ENCODE data around the gene AHCTF1. TPM values are rescaled to one million over a fixed set of nuclear protein-coding genes. Genes with fewer than 3 reads are reported as not detected.
"Not testable (repeated sequence)": the region's sequence is repeated elsewhere in the genome, so short reads cannot be mapped to it uniquely, and the experiment has no call there.

The AHCTF1 gene
- total RNA-seq, 1 donor from 2014 or later: 44.0 TPM

GRCh38 chr1:246856371-246856770 is 75.4 kb downstream of the AHCTF1 start:
- Histone ChIP-seq H3K79me2 (ENCODE audit: insufficient read depth, low read length) (peaks cover 2% of the 10 kb centered on the region), H3K4me3 (ENCODE audit: insufficient read depth, low read depth, low read length) (no peak overlapping the region), H3K27ac (ENCODE audit: low read depth, low read length) (no peak overlapping the region), H4K20me1 (ENCODE audit: insufficient read depth, low read length) (no peaks in the 10 kb centered on the region), H3K9me3 (ENCODE audit: insufficient read depth, low read depth, low read length) (no peaks in the 10 kb centered on the region), H3K36me3 (ENCODE audit: insufficient read depth, low read length) (peaks cover 63% of the 10 kb centered on the region), H3K9ac (ENCODE audit: low read length) (no peak overlapping the region), H2AFZ (ENCODE audit: low read depth, low read length) (no peak overlapping the region), H3K27me3 (ENCODE audit: insufficient read depth, low read length) (no peaks in the 10 kb centered on the region), H3K4me2 (ENCODE audit: low read length) (no peak overlapping the region), H3K4me1 (ENCODE audit: insufficient read depth, low read length) (no peaks in the 10 kb centered on the region)
- H3K4me3 Mint-ChIP-seq (ENCODE audit: unreplicated experiment): no peak overlapping the region
- no peaks in the 10 kb centered on the region for H3K4me1 Mint-ChIP-seq (ENCODE audit: low read depth, unreplicated experiment)
- DNase-seq (ENCODE audit: low read depth) (no peak), FAIRE-seq (no peak)
- no peak overlapping the region for H3K27ac Mint-ChIP-seq (ENCODE audit: unreplicated experiment)
- no peaks in the 10 kb centered on the region for H3K9me3 Mint-ChIP-seq (ENCODE audit: unreplicated experiment)
- H3K36me3 Mint-ChIP-seq (ENCODE audit: low read depth, unreplicated experiment): peaks cover 6% of the 10 kb centered on the region
- H3K27me3 Mint-ChIP-seq (ENCODE audit: low read depth, unreplicated experiment): no peaks in the 10 kb centered on the region
- TF ChIP-seq, protein P1, sequence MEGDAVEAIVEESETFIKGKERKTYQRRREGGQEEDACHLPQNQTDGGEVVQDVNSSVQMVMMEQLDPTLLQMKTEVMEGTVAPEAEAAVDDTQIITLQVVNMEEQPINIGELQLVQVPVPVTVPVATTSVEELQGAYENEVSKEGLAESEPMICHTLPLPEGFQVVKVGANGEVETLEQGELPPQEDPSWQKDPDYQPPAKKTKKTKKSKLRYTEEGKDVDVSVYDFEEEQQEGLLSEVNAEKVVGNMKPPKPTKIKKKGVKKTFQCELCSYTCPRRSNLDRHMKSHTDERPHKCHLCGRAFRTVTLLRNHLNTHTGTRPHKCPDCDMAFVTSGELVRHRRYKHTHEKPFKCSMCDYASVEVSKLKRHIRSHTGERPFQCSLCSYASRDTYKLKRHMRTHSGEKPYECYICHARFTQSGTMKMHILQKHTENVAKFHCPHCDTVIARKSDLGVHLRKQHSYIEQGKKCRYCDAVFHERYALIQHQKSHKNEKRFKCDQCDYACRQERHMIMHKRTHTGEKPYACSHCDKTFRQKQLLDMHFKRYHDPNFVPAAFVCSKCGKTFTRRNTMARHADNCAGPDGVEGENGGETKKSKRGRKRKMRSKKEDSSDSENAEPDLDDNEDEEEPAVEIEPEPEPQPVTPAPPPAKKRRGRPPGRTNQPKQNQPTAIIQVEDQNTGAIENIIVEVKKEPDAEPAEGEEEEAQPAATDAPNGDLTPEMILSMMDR (IDR thresholded peaks at IDR 0.05; ENCODE audit: insufficient read depth, low read depth, low read length): no peak
- TF ChIP-seq EZH2 (IDR thresholded peaks at IDR 0.05; ENCODE audit: insufficient read depth, low read length): no peak

- peaks cover 57% of the 10 kb centered on the region for H3K36me3 ChIP-seq (ENCODE audit: insufficient read depth, low read length)
- not testable (repeated sequence) for H2AFZ ChIP-seq (ENCODE audit: low read depth, low read length); H3K27me3 Mint-ChIP-seq (ENCODE audit: low read depth, unreplicated experiment); H3K4me3 ChIP-seq (ENCODE audit: insufficient read depth, low read depth, low read length); H3K9ac ChIP-seq (ENCODE audit: low read length); H3K4me3 Mint-ChIP-seq (ENCODE audit: unreplicated experiment); FAIRE-seq; DNase-seq (ENCODE audit: low read depth); H3K9me3 ChIP-seq (ENCODE audit: insufficient read depth, low read depth, low read length); H3K4me1 Mint-ChIP-seq (ENCODE audit: low read depth, unreplicated experiment); H3K9me3 Mint-ChIP-seq (ENCODE audit: unreplicated experiment); H3K4me1 ChIP-seq (ENCODE audit: insufficient read depth, low read length); H3K4me2 ChIP-seq (ENCODE audit: low read length); H3K79me2 ChIP-seq (ENCODE audit: insufficient read depth, low read length); H3K27me3 ChIP-seq (ENCODE audit: insufficient read depth, low read length); H4K20me1 ChIP-seq (ENCODE audit: insufficient read depth, low read length); H3K27ac ChIP-seq (ENCODE audit: low read depth, low read length); H3K27ac Mint-ChIP-seq (ENCODE audit: unreplicated experiment)
- peaks cover 16% of the 10 kb centered on the region for H3K36me3 Mint-ChIP-seq (ENCODE audit: low read depth, unreplicated experiment)
Observed at GRCh38 chr1:246850640-246851039, 81.1 kb downstream of the AHCTF1 start.

DNA sequence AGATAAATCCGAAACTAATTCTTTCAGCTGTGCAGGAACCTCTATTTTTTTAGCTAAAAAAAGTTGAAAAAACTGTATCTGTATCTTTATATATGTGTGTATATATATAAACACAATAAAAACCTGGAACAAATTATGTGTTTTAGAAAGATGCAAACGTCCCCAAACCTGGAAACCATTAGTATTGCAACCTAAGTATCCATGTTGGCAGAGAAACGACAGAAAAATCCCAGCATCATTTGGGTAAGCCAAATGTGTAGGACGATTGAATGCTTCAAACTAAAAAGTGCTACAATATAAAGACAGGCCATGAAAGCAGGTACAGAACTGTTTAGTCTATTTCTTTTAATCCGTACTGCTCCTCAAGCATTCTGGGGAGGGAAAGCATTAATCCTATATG is 87.9 kb downstream of the AHCTF1 start:
- no peaks in the 10 kb centered on the region for H3K27me3 Mint-ChIP-seq (ENCODE audit: low read depth, unreplicated experiment)
- H3K4me1 Mint-ChIP-seq (ENCODE audit: low read depth, unreplicated experiment): no peaks in the 10 kb centered on the region
- no peaks in the 10 kb centered on the region for H3K27me3 ChIP-seq (ENCODE audit: insufficient read depth, low read length)
- no peak overlapping the region for H3K9ac ChIP-seq (ENCODE audit: low read length)
- H3K9me3 ChIP-seq (ENCODE audit: insufficient read depth, low read depth, low read length): no peaks in the 10 kb centered on the region
- peaks cover 20% of the 10 kb centered on the region for H3K36me3 ChIP-seq (ENCODE audit: insufficient read depth, low read length)
- no peak overlapping the region for H3K4me3 ChIP-seq (ENCODE audit: insufficient read depth, low read depth, low read length)
- H4K20me1 ChIP-seq (ENCODE audit: insufficient read depth, low read length): no peaks in the 10 kb centered on the region
- H3K4me1 ChIP-seq (ENCODE audit: insufficient read depth, low read length): no peaks in the 10 kb centered on the region
- peaks cover 6% of the 10 kb centered on the region for H3K79me2 ChIP-seq (ENCODE audit: insufficient read depth, low read length)
- peaks cover 5% of the 10 kb centered on the region for H3K36me3 Mint-ChIP-seq (ENCODE audit: low read depth, unreplicated experiment)
- H2AFZ ChIP-seq (ENCODE audit: low read depth, low read length): no peak overlapping the region
- DNase-seq (ENCODE audit: low read depth) (no peak), FAIRE-seq (no peak)
- no peak overlapping the region for H3K4me3 Mint-ChIP-seq (ENCODE audit: unreplicated experiment)
- TF ChIP-seq, protein P1 (IDR thresholded peaks at IDR 0.05; ENCODE audit: insufficient read depth, low read depth, low read length): no peak
- TF ChIP-seq EZH2 (IDR thresholded peaks at IDR 0.05; ENCODE audit: insufficient read depth, low read length): no peak
- no peak overlapping the region for H3K27ac Mint-ChIP-seq (ENCODE audit: unreplicated experiment)
- no peaks in the 10 kb centered on the region for H3K9me3 Mint-ChIP-seq (ENCODE audit: unreplicated experiment)
- H3K4me2 ChIP-seq (ENCODE audit: low read length): no peak overlapping the region
- H3K27ac ChIP-seq (ENCODE audit: low read depth, low read length): no peak overlapping the region

- H3K9me3 Mint-ChIP-seq (ENCODE audit: unreplicated experiment); H3K9ac ChIP-seq (ENCODE audit: low read length); H3K4me1 Mint-ChIP-seq (ENCODE audit: low read depth, unreplicated experiment); H4K20me1 ChIP-seq (ENCODE audit: insufficient read depth, low read length); H3K4me3 Mint-ChIP-seq (ENCODE audit: unreplicated experiment); H3K4me1 ChIP-seq (ENCODE audit: insufficient read depth, low read length); H3K4me2 ChIP-seq (ENCODE audit: low read length); H3K36me3 Mint-ChIP-seq (ENCODE audit: low read depth, unreplicated experiment); H3K27me3 ChIP-seq (ENCODE audit: insufficient read depth, low read length); DNase-seq (ENCODE audit: low read depth); H3K27ac Mint-ChIP-seq (ENCODE audit: unreplicated experiment); H2AFZ ChIP-seq (ENCODE audit: low read depth, low read length); FAIRE-seq; H3K27me3 Mint-ChIP-seq (ENCODE audit: low read depth, unreplicated experiment); H3K27ac ChIP-seq (ENCODE audit: low read depth, low read length); H3K36me3 ChIP-seq (ENCODE audit: insufficient read depth, low read length); H3K9me3 ChIP-seq (ENCODE audit: insufficient read depth, low read depth, low read length); H3K79me2 ChIP-seq (ENCODE audit: insufficient read depth, low read length); H3K4me3 ChIP-seq (ENCODE audit: insufficient read depth, low read depth, low read length): not testable (repeated sequence)
Observed at GRCh38 chr1:246840761-246841160, 91.0 kb downstream of the AHCTF1 start.
